DMS53 treated with DMSO at 0.1 percent for 48 hours (cell line): Measurements from ENCODE around the gene LRRC32.
"Not testable (repeated sequence)": the region's sequence is repeated elsewhere in the genome, so short reads cannot be mapped to it uniquely, and the experiment has no call there.

Source experiments
- DNase-seq: peaks from one replicate; lab custom pipeline; 2025; ENCODE audit not compliant: unreplicated experiment; lab: John Stamatoyannopoulos, UW

The LRRC32 gene

DNA sequence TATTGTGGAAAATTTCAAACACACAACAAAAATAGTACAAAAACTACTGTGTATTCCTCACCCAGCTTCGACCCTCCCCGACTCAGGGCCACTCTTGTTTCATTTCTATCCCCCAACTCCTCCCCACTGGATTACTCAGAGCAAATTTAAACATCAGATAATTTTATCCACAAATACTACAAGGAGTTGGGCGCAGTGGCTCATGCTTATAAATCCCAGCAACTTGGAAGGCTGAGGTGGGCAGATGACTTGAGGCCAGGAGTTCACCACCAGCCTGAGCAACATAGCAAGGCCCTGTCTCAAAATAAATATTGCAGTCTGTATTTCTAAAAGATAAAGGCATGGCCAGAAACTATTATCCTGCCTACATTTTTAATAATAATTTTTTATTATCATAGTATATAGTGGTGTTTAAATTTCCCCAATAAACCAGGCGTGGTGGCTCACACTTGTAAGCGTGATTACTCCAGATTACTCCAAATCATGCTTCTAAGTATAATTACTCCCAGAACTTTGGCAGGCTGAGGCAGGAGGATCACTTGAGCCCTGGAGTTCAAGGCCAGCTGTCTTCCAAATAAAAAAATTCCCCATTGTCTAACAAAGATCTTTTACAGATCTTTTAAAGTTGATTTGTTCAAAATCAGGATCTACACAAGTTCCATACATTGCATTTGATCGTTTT lies 39.8 kb downstream of the LRRC32 start:
- DNase-seq = no peak

GRCh38 chr11:76629853-76630599 lies 40.5 kb downstream of the LRRC32 start:
- no peak for DNase-seq

DNA sequence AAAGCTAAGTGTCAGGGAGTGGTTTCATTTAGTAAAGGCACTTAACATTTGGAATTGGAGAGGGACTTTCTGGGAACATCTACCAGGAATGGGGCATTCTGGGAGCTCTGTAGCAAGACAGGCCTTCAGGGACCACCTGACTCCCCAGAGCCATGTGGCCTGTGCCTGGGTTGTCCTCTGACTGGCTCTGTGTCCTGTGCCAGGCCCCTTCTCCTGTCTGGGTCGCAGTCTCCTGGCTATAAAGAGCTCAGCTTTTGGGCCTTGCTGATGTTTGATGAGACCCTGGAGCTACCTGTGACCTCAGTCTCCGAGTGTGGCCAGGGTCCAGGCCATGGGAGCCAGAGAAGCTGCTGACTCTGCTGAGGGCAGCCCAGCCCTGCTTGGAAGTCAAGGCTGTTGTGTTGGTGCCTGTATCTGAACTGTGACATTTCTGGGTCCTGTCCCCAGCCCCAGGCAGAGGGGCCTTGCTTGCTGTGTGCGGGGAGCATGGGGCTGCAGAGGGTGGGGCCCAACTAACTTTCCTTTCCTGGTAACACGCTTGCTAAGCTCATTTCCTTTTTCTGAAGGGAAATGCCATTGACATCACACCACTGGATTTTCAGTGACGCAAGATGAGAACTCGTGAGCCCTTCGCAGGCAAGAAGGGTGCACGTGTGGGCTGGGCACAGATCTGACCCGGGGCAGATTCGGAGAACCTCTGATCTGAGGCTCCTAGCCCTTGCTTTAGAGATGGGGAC lies 41.3 kb downstream of the LRRC32 start:
- DNase-seq = no peak

GRCh38 chr11:76628408-76628947 lies 42.1 kb downstream of the LRRC32 start:
- DNase-seq = no peak

DNA sequence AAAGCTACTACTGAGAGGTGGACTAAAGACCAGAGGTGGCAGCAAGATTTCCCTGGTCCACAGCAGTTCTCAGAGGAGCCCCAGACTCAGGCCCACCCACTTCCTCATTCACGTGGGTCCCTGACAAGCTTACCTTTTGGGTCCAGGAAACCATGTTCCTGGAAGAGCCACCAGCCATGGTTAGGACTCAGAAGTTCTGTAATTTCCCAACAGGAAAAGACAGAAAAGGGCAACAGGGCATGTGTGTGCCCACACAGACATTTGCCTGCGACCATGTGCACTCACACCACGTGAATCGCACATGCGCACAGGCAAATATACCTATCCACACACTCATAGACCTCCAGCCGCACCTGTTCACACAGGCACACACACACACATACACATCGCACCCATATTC lies 42.9 kb downstream of the LRRC32 start:
- no peak for DNase-seq

GRCh38 chr11:76626921-76627401 lies 43.6 kb downstream of the LRRC32 start:
- no peak for DNase-seq

DNA sequence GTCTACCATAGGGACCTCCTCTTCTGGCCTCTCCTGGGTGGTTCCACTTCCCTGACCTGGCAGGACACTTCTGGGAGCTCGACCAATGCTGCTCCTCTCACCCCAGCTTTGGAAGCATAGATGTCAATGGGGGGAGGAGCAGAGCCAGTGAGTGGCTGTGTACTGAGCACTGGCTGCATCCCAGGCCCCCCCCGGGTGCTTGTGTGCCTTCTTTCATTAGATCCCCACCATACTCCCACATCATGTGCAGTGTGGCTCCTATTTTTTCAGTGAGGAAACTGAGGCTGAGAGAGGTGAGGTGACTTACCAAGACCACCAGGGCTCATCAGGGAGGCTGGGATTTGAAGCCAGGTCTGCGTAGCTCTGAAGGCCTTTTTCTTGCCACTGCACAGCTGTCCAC lies 44.3 kb downstream of the LRRC32 start:
- no peak for DNase-seq

- no peak for DNase-seq
These were observed 44.9 kb downstream of the LRRC32 start for GRCh38 chr11:76625472-76626186.

DNA sequence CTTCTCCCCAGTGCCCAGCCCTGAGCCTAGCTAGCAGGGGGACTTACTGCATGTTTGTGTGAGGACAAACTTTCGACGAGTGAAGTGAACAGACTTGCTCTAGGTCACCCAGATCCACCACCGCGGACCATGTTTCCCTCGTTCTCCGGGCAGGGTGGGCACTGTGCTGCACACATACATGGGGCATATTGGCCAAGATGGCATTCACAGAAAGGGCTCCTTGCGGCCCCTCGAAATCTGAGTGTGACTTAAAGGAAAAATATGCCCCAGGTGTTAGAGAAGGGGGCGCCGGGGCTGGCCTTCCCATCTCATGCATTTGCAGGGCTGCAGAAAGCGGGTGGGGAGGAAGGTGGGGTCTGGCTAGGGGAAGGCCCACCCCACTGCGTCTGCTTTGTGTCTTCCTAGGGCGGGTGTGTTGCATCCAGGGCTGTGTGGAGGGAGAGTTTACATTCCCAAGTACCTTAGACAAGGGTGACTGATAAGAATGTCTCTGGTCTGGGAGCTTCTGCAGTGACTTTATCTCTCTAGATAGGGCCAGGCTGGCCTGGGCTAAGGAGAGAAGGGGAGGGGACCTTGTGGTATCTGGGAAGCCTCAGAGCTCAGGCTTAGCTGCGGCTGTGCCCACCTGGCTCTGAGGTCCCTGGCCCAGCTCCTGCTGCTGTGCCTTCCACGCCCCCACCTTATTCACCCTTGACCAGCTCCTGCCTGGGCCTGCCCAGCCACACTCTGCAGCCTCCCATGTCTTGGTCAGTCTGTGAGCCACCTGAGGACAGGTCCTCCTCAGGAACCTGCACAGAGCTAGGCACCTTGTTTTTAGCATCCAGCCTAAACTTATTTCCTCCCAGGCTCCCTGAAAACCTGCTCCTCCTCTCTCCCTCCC lies 45.8 kb downstream of the LRRC32 start:
- no peak for DNase-seq

- DNase-seq = no peak
These were observed 46.6 kb downstream of the LRRC32 start for GRCh38 chr11:76623884-76624419.

DNA sequence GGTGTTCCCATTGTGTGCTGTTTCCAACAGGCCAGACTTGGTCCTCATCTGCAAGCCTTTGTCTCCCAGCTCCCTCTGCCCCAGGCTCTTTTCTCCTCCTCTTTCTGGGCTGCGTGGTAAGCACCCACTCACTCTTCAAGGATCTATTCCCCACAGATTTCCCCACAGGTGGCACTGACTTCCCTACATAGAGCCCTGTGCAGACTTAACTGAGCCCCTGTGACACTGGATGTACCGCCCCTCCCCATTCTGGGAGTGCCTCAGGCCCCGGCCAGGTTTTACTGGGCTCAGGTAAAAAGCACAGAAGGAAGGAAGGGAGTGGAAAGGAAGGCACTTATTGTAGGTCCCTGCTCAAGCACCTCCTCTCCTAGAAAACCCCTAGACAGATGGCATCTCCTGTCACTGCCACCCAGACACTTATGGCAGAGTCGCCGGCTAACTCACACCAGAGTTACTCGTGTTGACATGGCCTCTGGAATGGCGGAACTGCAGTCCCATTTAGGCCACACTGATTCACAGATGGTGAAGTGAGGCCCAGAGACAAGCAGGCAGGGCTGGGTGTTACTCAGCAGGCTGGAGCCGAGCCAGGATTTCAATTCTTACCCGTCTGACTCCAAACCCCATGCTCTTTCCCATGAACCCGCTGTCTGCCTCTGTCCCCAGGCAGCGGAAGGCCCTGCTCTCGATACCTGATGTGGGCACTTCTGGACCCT lies 47.2 kb downstream of the LRRC32 start:
- DNase-seq = no peak

GRCh38 chr11:76622493-76623094 lies 48.0 kb downstream of the LRRC32 start:
- no peak for DNase-seq

- no peak for DNase-seq
These were observed 48.7 kb downstream of the LRRC32 start for GRCh38 chr11:76621868-76622267.

DNA sequence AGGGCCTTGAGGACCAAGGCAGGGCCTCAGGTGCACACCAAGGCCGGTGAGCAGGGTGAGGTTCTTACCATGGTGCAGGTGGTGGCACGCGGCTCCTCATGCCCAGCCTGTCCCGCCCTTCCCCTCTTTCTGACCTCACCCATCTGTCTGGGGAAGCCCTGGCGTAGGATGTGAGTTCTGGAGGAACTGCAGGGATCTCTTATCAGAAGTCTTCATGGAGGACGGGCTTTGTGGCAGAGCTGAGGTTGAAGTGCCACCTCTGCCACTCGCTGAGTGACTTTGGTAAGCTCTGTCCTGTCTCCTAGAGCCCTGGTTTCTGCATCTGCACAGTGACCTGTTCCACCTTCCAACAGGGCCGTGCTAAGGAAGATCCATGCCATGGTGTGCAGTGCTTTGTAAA lies 49.1 kb downstream of the LRRC32 start:
- no peak for DNase-seq

- DNase-seq = no peak
These were observed 50.1 kb downstream of the LRRC32 start for GRCh38 chr11:76620489-76620888.

DNA sequence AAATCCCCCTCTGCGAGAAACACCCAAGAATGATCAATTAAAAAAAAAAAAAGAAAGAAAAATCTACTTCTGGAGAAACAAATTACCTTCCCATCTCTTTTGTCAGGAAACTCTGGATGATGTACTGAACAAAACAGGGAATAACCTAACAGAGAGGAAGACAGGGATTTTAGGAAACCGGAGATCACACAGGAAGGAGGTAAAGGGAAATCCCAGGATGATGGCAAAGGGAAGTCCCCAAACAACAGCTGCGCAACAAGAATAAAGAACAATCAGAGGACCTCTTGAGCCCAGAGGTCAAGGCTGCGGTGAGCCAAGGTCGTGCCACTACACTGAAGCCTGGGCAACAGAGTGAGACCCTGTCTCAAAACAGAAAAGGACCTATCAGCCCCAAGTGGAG lies 50.7 kb downstream of the LRRC32 start:
- DNase-seq = not testable (repeated sequence)

GRCh38 chr11:76617553-76618265 lies 52.8 kb downstream of the LRRC32 start:
- no peak for DNase-seq
